ENCODE results near the gene OR52B6.

The OR52B6 gene

DNA sequence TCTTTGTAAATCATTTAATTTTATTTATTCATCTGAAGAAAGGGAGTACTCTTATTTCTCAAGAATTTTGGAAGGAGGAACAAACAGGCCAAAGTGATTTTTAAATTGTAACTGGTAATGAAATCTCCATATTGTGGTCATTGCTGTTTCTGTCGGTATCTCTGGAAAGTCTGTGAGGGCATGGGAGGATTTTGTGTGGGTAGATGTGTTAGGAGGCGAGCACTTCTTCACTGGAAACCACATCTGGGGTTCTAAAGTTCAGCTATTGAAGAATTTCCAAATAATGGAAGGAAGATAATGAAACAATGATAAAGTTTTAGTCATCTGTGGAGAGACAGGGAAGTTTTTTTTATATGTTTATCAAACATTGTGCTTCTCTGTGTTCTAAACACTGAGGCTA is 50.7 kb downstream of the OR52B6 start:
- H3K4me3 ChIP-seq (ENCODE audit: control insufficient read depth, low read depth, low read length) = no peak overlapping the region
- TF ChIP-seq CTCF (conservative IDR thresholded peaks at IDR 0.05; ENCODE audit: control insufficient read depth, insufficient read depth, low read depth, low read length) = no peak
- no peak for DNase-seq (ENCODE audit: low read depth)
